Measurements from ENCODE around the gene ZNF511.

DNA sequence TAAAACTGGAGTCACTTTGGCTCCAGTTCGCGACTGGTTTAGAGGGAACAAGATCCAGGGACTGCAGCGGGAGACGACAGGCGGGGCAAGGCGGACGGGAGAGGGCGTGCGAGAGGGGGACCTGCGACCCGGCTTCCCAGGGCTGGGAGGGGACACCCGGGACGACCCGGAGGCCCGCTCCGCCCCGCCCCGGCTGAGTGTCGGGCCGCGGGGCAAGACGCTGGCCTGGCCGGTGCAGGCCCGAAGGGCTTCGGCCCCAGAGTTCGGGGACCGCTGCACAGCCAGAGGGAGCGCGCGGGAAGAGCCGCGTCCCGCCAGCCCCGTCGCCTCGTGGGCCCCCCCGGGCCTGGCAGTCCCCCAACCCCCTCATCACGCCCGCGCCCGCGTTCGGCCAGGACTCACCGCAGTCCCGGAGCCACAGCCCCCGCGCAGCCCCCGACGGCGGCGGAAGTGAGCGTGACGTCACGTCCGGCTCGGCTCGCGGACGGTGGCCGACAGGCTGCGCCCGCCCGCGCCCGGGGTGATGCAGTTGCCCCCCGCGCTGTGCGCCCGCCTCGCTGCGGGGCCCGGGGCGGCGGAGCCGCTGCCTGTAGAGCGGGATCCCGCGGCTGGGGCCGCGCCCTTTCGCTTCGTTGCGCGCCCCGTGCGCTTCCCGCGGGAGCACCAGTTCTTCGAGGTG lies at the start of gene ZNF511, which contains the start of gene TUBGCP2:
- TF ChIP-seq GATA3 (IDR thresholded peaks at IDR 0.05; ENCODE audit: low read depth, low read length) = no peak
- no peak for TF ChIP-seq GATA2 (IDR thresholded peaks at IDR 0.05; ENCODE audit: low read depth, low read length)

Data from SH-SY5Y (cell line).